Measurements from ENCODE around the gene EIF6.

EIF6 gene

DNA sequence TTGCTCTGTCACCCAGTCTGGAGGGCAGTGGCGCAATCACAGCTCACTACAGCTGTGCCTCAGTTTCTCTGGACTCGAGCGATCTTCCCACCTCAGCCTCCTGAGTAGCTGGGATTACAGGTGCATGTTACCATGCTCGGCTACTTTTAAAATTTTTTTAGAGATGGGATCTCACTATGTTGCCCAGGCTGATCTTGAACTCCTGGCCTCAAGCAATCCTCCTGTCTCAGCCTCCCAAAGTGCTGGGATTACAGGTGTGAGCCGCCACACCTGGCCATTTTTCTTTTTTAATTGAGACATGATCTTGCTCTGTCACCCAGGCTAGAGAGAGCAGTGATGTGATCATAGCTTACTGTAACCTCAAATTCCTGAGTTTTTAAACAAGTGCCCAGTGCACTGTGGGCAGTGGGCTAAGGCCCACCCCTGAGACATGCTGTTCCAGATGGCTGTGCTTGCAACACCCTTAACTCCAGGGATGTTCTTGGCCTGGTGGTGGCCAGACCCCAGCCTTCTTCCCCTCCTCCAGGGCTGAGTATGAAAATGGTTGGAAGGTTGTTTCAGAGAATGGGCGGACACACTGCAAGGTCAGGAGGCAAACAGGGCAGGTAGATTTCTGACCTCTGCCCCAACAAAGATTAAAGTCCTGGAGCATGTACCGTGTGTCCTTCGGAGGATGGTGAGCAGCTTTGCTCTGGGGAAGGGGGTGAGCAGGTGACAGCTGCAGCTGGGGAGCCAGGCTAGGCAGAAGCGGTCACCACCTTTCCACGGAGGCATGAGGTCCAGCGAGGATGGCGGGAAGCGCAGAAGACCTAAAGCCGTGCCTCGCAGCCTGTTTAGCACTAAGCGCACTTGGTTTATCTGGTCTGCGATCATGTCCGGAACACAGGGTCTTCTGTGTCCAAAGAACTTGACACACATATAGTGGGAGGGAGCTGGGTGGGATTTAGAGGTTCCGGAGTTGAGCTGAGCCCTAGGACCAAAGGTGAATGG, 9.0 kb upstream of the EIF6 start:
- no peak for DNase-seq

DNA sequence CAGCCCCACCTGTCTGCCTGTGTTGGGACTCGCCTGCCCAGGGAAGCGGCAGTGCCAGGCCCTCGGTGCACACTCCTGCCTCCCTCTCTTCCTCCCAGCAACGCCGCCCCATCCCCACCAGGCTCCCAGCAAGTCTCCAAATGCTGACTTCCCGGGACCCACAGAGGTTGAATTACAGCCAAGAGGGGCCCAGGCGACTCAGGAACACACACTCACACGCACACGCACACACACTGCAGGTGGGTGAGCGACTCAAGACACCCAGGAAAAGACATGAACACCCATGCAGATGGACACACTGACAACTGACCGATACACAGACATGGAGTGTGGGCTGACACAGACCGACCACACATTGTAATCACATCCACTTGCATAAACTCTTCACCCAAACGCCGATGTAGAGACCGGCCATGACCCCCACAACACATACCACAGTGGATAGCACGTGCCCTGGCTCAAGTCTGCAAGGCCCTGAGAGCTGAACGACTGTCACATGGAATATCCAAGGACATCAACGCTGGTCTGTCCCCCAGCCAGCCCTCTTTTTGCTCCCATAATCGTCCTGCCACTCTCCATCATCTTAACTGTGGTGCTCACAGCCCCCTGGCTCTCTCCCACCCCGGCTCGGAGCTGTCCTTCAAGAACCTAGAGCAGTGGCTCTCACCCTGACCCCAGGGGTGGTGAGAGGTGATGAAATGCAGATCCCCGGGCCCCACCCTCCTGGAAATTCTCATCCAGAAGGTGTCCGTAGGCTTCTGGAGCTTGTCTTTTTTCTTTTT, 8.1 kb upstream of the EIF6 start:
- DNase-seq: no peak

DNA sequence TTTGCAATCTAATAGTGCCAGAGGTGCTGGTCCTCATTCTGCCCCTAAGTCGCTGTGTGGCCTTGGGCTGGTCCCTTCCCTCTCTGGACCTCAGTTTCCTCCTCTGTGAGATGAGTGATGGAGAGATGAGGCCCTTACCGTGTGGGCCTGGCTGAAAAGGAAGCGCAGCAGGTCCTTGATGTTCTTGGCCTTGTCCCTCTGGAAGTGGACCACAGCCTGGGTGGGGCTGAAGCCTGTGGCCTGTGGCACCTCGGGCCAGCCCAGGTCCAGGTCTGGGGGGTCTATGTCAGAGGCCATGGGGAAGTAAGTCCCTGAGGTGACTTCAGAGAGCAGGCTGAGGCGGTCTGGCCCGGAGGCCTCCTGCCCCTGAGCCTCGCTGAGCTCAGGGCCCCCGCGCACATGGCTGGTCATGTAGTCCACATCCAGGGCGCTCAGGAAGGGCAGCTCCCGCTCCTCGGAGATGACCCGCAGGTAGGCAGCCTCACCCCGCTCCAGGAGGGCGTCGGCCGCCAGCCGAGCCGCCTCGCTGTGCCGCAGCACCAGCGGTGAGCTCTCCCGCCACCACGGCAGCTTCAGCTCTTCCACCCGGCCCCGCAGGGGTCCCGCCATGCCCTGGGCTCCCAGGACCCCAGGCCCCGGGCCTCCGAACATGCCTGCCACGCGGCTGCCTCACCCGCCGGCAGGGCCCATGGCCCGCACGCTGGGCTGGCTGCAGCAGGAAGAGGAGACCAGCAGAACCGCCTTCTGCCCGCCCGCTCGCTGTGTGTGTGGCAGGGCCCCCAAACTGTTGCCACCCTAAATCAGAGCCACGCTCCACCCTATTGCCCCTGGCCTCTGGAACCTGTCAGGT, 7.3 kb upstream of the EIF6 start, which contains the start of gene FAM83C:
Gene FAM83C, minus strand, starts transcription at position 772 of the 850 bp plus-strand sequence. Its CDS starts 121 bp downstream, at position 651.
- DNase-seq: no peak

DNA sequence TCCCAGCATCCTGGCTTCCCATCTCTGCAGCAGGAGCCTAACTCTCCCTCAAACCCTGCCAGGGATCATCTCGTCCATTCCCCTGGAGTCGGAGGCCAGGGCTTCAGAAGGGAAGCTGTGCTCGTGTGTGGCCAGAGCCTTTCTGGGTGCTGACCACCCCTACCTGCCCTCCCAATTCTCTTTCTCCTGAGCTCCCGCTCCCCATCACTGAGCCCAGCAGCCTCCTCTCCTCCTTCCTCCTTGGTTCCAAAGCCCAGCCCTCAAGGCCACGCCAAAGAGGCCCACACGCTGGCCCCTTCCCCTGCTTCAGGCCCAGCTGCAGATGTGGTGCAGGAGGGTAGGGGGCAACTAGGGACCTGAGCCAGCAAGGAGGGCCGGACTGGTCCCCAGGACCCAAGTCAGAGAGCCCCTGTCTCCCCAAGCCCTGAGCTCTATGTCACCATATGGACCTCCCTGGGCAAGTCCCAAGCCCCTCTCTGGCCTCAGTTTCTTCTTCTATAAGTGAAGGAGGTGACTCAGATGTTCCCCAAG, 6.4 kb upstream of the EIF6 start:
- no peak for DNase-seq

DNA sequence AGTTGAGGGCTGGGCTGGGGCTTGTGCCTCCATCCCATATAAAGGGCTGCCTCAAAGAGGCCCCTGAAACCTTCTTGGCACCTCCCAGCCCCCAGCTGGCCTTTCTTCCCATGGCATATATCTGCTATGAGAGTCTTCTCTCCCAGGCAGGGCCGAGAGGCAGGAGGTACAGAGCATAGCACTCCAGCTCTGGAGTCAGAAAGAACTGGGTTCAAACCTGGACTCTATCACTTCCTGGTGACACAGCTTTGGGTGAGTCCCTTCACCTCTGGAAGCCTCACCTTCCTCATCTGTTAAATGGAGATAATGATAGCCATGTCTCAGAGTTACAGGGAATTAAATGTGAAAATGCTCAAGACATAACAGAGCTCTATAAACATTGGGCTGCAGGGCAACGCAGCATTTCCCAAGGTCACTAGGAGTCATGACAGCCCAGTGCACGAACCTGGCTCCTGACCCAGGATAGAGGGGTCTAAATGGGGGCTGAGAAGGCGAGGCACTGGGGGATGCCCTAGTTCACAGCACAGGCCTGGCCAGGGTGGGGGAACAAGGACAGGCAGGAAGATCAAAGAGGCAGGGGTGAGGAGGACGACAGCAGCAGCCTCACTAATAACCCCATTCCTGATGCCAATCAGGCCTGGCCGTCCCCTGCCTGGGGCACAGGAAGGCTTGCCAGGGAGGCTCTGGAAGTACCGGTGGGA, 5.8 kb upstream of the EIF6 start:
- no peak for DNase-seq

DNA sequence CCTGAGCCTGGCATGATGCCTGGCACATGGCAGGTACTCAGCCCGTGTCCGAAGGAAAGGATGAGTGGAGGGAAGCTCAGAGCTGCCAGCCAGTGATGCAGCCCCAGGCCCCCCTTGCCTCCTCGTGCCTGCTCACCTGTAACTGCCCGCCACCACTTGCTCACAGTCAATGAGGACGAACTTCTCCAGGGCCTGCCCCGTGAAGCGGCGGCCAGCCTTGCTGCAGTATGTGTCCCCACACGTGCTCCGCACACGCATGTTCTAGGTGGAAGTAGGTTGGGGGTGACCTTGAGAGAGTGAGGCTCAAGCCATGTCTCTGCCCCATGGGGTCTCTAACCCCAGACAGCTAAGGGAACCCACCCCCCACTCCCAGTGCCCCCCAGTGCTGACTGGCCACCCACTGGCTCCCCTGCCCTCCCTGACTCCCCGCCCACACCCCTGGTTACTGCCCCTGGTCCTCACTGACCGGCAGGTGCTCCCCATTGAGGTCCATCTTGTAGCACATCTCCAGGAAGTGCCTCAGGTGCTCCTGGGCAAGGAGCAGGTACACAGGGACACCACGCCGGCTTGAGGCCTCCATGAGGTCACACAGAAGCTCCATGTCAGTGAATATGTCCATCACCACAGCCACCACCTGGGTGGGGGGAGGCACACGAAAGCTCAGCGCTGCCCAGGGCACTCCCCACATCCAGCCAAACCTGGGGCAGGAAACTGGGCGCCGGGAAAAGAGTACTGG, 3.9 kb upstream of the EIF6 start:
- no peak for DNase-seq

DNA sequence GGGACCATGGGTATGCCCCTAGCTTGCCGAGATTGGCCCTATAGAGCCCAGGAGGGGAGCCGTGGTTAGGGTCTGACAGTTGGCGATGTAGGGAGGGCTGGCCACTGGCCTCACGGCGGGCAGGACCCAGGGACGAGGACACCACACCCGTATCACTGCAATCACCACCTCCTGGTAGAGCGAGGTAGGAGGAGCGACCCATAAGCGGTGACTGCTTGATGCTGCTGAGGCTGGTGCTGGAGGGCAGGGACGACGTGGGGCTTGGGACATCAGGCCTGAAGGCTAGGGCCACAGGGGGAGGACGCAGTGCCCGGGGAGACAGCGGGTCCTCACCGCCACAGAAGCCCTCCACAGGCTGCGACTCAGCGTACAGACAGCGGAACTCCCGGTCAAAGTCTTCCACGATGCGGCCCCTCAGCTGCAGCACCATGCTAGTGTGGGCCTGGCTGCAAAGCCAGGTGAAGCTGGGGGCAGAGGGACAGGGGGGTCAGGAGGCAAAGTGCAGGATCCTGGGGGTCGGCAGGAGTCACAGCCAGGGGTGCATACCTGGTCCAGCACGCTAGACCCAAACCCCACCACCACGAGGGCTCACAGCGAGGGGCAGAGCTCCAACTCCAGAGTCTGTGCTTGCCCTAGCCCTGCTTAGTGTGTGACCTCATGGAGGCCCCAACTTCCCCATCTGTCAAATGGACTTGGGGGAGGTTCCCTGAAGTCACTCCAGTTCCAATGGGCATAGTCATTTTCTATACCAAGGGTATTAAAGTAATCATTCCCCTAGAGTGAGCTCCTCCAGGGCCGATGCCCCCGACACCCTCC, 3.1 kb upstream of the EIF6 start:
- DNase-seq: no peak

DNA sequence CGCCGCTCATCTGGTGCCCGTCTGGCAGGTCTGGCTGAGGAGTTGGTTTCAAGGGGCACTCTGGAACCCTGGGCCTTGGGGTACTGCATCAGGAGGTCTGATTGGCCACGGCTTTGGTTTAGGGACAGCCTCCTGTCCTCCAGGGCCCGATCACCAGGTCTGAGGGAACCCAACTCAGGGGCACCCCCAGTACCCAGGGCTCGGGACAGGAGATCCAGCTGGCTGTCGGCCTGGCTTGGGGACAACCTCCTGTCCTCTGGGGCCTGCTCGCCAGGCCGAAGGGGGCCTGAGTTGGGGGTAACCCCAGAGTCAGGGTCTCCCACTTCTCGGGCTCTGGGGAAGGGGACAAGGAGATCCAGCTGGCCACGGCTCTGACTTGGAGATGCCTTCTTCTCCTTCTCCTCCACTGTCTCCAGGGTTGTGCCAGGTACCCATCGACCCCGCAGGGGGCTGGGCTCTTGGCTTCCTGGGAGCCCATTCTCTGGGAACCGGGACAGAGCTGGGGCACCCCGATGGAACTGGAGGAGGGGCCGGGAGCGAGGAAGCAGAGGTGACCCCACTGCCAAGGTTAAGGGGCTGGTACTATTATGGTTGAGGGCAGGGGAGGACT, 2.4 kb upstream of the EIF6 start:
- DNase-seq: no peak

DNA sequence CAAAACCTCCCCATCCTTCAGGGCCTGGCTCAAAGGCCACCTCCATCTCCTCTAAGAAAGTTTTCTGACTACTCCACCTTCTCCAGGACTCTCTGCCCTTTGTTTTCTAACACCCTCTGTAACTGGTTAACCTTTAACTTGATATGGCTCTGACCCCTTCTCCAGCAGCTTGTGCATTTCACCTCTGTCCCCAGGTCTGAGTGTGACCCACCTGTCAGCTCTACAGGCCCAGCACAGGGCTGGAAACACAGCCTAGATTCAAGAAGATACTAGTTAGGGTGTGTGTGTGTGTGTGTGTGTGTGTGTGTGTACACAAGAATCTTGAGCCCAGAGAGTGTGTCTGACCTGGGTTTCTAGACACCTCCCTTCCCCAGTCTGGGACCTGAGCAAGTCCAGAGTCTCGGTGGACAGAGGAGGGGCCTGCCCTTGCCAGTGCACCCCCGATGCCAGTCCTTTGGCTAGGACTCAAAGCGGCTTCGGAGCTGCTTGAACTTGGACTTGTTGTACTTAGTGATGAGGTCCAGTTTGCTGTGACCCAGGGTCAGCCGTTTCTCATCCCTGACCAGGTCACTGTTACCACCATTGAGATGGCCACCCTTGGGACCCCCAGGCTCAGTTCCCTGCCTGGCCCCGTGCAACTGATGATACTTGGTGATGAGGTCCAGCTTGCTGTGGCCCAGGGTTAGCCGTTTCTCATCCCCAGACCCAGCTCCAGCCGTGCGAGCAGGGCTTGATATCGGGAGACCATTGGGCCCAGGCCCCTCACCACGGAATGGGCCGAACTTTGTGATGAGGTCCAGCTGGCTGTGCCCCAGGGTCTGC, 1.7 kb upstream of the EIF6 start:
- DNase-seq: no peak

DNA sequence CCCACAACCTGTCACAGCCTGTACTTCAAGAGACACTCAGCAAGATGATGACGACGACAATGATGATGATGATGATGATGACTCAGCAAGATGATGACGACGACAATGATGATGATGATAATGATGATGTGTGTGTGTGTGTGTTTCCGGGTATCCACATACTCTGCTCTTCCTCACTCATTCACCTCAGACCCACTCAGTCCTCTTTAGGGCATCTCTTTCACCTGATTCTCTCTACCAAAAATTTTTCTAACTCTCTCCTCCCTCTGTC, 1.2 kb upstream of the EIF6 start:
- DNase-seq: no peak

DNA sequence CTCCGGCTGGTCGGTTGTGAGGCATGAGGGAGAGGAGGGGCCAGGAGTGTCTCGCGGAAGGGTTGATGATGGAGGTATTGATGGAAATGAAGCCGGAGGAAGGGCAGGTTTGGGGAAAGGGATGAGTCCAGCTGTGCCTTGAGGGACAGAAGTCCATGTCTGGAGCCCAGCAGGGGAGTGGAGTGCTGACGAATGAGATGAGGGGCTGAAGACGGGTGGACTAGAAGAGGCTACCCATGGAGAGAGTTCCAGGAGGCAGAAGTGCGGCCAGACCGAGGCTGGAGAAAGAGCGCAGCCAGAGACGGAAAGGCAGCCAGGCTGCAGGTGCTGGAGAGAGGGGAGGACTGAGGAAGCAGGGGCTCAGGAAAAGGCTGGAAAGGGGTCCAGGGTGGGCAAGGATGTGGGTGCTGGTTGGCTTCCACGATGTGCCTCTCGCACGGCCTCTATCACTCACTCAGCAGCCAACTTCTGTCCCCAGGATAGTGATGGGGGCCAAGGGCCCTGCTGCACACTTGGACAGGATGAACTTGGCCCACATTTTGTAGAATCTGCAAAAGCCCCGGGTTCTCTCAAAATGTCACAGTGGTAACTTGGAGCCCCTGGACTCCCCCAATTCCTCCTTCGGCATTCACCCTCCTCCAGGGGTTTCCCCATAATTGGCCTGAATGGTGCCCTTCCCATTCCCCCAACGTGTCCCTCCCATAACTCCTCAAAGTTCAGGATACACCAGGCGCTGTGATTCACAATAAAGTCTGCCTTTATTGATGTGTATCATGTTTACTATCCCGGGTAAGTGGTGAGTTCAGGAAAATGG, 627 bp upstream of the EIF6 start:
- no peak for DNase-seq

DNA sequence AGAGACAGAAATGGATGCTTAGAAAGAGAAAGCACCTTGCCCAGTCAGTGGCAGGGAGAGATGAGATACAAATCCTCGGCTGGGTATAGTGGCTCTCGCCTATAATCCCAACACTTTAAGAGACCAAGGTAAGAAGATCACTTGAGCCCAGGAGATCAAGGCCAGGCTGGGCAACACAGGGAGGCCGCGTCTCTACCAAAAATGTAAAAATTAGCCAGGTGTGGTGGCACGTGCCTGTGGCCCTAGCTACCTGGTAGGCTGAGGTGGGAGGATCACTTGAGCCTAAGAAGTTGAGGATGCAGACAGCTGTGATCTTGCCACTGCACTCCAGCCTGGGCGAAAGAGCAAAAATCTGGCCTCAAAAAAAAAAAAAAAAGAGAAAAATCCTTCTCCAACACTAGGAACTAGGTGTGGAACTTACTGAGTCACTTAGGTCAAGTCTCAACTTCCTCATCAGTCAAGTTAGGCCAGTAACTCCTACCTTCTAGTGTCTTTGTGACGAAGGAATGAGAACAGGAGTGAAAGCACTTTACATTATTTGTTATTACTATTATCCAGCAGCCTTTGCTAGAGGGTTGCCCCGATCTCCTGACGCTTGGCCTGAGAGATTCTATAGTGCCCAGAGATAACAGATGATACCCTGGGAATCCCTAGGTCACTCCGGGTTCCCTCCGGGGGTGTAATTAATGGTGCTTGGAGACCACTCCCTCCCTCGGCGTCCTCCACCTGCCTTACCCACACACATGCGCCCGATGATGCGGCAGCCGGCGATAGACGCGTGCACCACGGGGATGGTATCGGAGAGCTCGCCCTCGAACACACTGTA, 918 bp downstream of the EIF6 start:
- DNase-seq: peak; percentile 43

DNA sequence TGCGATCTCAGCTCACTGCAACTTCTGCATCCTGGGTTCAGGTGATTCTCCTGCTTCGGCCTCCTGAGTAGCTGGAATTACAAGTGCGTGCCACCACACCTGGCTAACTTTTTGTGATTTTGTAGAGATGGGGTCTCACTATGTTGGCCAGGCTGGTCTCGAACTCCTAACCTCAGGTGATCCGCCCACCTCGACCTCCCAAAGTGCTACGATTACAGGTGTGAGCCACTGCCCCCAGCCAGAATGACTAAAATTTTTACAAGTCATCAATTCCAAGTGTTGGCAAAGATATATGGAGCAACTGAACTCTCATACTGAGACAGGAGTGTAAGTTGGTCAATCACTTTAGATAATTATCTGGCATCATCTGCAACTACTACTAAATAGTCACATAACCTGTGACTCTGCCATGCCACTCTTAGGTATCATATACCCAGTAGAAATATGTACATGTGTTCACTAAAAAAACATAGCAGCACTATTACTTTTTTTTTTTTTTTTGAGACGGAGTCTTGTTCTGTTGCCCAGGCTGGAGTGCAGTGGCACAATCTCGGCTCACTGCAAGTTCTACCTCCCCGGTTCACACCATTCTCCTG, 3.0 kb downstream of the EIF6 start:
- no peak for DNase-seq

DNA sequence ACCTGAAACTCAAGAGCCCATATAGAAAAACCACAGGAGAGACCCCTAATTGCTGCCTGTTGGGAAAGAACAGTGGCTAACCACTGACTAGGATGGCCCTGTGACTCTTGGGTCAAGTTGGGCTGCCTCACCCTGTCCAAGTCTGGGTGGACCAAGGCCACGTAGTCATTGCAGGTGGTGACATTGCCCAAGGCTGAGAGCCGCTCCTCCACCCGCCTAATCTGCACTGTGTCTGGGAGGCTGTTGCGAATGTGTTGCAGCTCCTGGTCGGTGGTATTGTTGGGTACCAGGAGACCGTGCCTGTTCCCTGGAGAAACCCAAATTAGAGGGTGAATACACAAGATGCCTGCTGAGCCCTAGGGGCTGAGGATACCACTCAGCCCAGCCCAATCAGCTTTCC, 4.0 kb downstream of the EIF6 start:
- no peak for DNase-seq

DNA sequence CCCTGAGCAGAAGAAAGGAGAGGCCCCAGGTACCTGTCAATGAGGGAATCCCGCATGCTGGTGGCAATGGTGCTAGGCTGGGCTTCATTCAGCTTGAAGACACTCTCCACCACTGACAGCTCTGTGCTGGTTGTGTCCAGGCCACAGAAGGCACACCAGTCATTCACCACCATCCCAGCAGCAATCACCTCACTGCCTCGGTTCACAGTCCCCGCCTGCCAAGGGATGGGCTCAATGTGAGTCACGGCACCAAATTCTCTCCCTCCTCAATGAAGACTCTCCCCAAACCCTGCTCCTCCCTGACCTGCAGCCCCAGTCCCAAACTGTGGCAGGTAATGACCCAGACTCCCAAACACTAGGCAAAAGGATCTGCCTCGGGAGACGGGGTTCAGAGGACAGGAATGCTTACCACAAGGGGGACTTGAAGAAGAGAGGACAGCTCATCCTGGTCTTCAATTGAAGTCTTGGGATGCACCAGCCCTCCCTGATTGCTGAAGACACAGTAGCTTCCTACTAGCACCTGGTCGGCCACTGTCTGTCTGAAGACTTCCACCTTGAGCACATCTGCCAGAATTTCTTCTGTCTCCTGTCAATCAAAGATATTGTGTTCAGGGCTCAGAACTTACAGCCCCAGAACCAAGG, 4.9 kb downstream of the EIF6 start:
- no peak for DNase-seq

DNA sequence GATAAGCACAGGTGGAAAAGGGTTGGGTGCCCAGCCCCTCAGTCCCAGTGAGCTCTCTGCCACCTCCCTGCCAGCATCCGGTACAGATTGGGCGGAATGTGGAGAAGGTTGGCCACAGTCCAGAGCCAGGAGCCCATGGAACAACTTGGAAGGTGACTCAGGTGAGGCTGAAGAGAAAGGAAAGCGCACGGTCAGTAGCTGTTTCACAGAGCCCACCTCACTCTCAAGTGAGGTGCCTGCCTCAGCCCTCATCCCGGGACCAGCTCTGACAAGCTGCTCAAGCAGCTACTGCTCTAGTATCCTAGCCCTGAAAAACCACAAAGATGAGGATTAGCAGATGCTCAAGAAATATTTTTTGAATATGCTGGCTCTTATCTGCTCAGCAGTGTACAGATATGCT, 5.5 kb downstream of the EIF6 start:
- DNase-seq: no peak
